GM12891 (cell line): ENCODE data around the gene PRKAR1A.

Experiments used
- DNase-seq: peaks from one replicate; pipeline ENCODE4 v3.0.0; 2011; ENCODE audit warnings: low spot score; ENCODE audit not compliant: insufficient read length
- FAIRE-seq: peaks from 2 replicates; lab custom pipeline; 2011; peaks lifted over from hg19 to GRCh38; lab: Jason Lieb, UNC
- PAX5 ChIP-seq: IDR thresholded peaks from 2 replicates; pipeline ENCODE4 v1.6.1; 2011; ENCODE audit warnings: low read length, moderate library complexity, mild to moderate bottlenecking; ENCODE audit not compliant: insufficient read depth, severe bottlenecking
- POLR2A ChIP-seq: IDR thresholded peaks from 2 replicates; pipeline ENCODE4 v1.6.1; 2011; ENCODE audit warnings: low read depth, low read length, control low read depth
- POLR2AphosphoS5 ChIP-seq: IDR thresholded peaks from 2 replicates; pipeline ENCODE4 v1.6.1; 2011; ENCODE audit warnings: low read depth, low read length, control low read depth
- POU2F2 ChIP-seq: IDR thresholded peaks from 2 replicates; pipeline ENCODE4 v1.6.1; 2011; ENCODE audit warnings: low read depth, mild to moderate bottlenecking, control low read depth, low read length, moderate library complexity
- SPI1 ChIP-seq: IDR thresholded peaks from 2 replicates; pipeline ENCODE4 v1.6.1; 2011; ENCODE audit warnings: low read depth, low read length, control low read depth
- TAF1 ChIP-seq: IDR thresholded peaks from 2 replicates; pipeline ENCODE4 v1.6.1; 2011; ENCODE audit warnings: low read depth, low read length, control low read depth

The PRKAR1A gene

DNA sequence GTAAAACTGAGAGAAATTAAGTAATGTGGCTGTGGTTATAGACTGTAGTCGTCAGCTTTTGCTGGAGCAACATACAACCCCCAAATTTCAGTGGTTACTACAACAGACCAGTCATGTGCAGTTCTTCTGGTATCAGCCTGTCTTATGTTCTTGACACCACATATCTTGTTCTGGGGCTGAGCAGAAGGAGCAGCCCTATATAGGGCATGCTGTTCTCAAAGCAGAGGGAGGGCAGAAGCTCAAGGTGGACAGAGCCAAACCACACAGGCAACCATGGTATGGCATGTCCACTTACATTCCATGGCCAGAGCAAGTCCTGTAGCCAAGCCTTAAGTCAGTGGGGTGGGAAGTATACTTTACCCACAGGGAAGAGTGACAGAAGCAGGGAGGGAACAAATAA is 7.7 kb downstream of the PRKAR1A start:
- FAIRE-seq: peak; percentile 20
- TF ChIP-seq POLR2A (no peak), POU2F2 (no peak), PAX5 (no peak), TAF1 (no peak), SPI1 (no peak), POLR2AphosphoS5 (no peak)
- DNase-seq: no peak

GRCh38 chr17:68522266-68522665 is 10.0 kb downstream of the PRKAR1A start:
- FAIRE-seq (no peak), DNase-seq (no peak)
- TF ChIP-seq SPI1 (no peak), TAF1 (no peak), POLR2AphosphoS5 (no peak), POU2F2 (no peak), POLR2A (no peak), PAX5 (no peak)

DNA sequence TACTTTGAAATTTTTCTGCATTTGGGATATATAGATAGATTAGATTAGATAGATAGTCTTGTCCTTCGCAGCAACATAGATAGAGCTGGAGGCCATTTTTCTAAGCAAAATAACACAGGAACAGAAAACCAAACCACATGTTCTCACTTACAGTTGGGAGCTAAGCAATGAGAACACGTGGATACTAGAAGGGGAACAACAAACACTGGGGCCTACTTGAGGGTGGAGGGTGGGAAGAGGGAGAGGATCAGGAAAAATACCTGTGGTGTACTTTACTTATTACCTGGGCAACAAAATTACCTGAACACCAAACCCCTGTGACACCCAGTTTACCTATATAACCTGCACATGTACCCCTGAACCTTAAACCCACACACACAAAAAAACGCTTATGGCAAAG is 14.3 kb downstream of the PRKAR1A start:
- TF ChIP-seq POLR2AphosphoS5 (no peak), PAX5 (no peak), TAF1 (no peak), SPI1 (no peak), POU2F2 (no peak), POLR2A (no peak)
- DNase-seq: no peak
- no peak for FAIRE-seq

DNA sequence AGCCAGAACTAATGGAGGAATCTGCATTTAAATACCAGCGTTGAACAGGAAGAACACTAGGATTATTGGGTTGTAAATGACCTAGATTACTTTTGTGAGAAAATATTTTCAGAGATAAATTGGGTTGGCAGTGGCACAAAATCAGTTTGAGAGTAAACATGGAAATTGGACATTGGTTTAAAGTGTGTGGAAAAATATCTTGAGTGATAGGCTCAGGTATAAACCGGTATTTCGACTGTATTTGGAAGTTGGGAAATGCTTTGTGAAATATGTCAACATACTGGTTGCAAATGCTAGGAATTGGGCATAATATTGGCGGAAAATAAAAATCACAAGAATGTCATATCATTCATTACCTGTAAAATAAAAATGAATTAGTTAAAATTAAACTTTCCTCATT is 15.1 kb downstream of the PRKAR1A start:
- TF ChIP-seq POLR2A (no peak), POLR2AphosphoS5 (no peak), POU2F2 (no peak)
- FAIRE-seq: no peak
- no peak for DNase-seq

- TF ChIP-seq SPI1 (no peak), PAX5 (no peak), POU2F2 (no peak), TAF1 (no peak), POLR2AphosphoS5 (no peak), POLR2A (no peak)
- no peak for FAIRE-seq
- DNase-seq: no peak
These were observed 19.0 kb downstream of the PRKAR1A start for GRCh38 chr17:68531252-68531651.

DNA sequence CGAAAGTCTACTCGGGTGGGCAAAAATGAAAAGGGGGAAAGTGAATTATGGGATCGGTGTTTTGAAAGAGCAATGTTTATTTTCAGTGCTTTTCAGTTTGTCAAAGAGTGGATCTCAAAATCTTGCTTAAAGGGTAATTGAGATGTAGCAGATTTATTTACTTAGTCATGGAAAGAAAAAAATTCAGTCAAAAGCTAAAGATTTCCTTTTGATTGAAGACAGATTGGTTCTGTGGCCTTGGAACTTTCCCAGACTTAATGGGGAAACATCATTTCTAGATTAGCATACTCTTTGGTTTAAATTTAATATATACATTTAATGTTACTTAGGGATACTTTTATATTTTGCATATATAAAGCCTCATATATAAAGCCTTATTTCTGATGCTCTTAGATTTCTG is 20.6 kb downstream of the PRKAR1A start:
- FAIRE-seq (no peak), DNase-seq (no peak)
- TF ChIP-seq TAF1 (no peak), PAX5 (no peak), POLR2AphosphoS5 (no peak), SPI1 (no peak), POU2F2 (no peak), POLR2A (no peak)

DNA sequence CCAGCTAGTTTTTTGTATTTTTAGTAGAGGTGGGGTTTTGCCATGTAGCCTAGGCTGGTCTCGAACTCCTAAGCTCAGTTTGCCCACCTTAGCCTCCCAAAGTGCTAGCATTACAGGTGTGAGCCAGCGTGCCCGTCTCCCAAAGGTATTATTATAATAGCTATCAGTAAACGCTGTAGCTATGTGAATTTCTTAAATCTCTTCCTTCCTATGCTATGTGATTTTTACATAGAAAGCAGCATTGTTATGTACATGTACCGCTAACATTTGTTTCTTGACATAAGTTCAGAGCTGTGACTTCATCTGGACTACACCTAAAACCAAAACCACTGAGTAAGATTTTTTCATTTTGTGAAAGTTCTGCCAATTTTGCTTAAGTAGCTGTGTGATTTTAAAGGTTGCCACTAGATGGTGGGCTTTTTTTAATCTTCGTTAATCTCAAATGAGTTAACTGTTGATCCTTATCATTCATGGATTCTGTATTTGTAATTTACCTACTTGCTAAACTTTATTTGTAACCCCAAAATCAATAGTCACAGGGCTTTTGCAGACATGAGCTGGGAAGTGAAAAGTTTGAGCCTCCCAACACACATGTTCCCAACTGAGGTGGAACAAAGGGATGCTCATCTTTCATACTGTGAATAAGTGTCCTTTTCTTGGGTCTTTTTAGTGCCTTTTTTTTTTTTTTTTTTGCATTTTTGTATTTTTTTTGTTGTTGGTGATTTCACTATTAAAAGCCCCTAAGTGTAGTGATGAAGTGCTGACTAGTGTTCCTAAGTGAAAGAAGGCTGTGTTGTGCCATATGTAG is 21.9 kb downstream of the PRKAR1A start:
- DNase-seq (no peak), FAIRE-seq (no peak)
- no peak for TF ChIP-seq PAX5
- no peak for TF ChIP-seq POU2F2
- TF ChIP-seq POLR2A: no peak
- no peak for TF ChIP-seq SPI1
- TF ChIP-seq TAF1: no peak
- no peak for TF ChIP-seq POLR2AphosphoS5

- DNase-seq (no peak), FAIRE-seq (no peak)
- TF ChIP-seq TAF1 (no peak), POLR2A (no peak), SPI1 (no peak), POU2F2 (no peak), PAX5 (no peak), POLR2AphosphoS5 (no peak)
These were observed 22.5 kb downstream of the PRKAR1A start for GRCh38 chr17:68534695-68535088.

DNA sequence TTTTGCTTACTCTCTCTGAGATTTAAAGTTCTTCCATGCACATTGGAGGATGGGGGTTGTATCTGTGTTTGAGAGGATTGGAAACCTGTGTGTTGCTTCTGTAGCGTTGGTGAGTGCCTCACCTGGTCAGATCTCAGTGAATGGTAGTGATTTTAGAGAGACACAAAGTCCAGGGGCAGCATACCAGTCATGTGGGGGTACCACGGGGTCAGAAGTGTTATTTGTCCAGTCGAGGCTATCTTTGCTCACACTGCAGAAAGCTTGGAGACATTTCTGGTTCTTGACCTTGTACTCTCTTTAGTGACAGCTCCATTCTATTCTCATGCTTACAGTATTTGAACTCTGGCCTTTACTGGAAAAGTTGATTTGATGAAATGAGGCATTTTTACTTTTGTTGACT is 23.7 kb downstream of the PRKAR1A start:
- FAIRE-seq: no peak
- DNase-seq: no peak
- TF ChIP-seq TAF1: no peak
- TF ChIP-seq POLR2A: no peak
- TF ChIP-seq POU2F2: no peak
- no peak for TF ChIP-seq SPI1
- no peak for TF ChIP-seq POLR2AphosphoS5
- no peak for TF ChIP-seq PAX5

DNA sequence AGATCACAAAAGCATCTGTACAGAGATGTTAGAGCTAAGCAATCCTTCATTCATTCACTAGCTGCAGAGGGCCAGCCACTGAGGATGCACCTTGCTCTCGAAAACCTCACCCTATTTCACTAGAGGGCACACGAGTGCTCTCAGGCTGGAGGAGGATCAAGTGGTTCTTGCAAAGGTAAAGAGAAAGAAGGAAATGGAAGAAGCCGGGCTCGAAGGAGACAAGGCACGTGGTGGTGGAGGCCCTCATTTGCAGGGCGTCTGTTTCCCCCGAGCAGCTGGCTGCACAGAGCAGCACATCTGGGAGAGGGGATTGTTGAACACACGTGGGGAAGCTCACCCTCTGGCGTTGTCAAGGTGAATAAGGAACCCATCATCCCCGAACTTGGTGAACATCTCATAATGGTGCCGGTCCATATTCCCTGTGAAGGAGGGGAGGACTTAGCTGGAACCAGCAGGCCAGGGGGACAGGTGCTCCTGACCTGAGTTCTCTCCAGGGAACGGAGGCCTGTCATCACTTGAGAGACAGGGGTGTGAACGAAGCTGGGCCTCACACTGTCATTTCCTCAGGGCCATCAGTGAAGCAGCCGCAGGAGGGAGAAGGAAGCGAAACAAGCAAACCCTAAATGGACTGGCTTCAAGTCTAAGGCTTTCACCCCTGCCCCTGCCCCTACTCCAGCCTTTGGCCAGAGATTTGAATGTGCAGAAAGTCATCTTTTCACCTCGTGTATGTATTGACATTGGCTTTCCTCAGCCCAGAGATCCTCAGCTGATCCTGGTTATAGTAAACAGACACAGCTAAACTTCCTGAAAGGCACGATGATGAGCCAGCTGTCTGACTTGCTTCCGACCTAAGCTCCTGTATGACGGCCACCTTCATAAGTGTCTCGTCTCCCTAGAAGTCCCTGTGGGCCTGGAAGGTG is 27.6 kb downstream of the PRKAR1A start:
- TF ChIP-seq PAX5 (no peak), POLR2AphosphoS5 (peak; percentile 36; the same call in 1 of the 2 replicates)
- DNase-seq (peak; percentile 15), FAIRE-seq (peak; percentile 48)
